Sciatic nerve (tissue), 2 donors: Measurements from ENCODE around the gene CERK. TPM values are rescaled to one million over a fixed set of nuclear protein-coding genes. Genes with fewer than 3 reads are reported as not detected.

Experiments
- ATAC-seq: fragments of 200-7000 bp; cut with Tn5 transposase; one replicate; pipeline ENCODE4 v1.9.1; 2020; ENCODE audit warnings: mild to moderate bottlenecking, moderate library complexity
- DNase-seq: peaks from one replicate; pipeline ENCODE4 v3.0.0-alpha.2; 2020; ENCODE audit warnings: low spot score
- intact Hi-C: fragments of 100-400 bp; cut with DNase I; formaldehyde crosslinking; loops from one replicate; pipeline ENCODE4 v1.14.2; 2022
- total RNA-seq: library from RNA; stranded (reverse); fragmentation: NEBNext Ultra II Directional; extraction: Animal tissue kit (Norgen Biotek cat#: 25700); gene quantifications from one replicate; pipeline ENCODE4 v1.2.1, GENCODE V29; 2021
- donor health status: DM: no; HTN: no; CAD: no.
- donor health status: DM: no; HTN: no; CAD: no.

CERK gene
- total RNA-seq, 1 donor from 2014 or later = 27.3 TPM

DNA sequence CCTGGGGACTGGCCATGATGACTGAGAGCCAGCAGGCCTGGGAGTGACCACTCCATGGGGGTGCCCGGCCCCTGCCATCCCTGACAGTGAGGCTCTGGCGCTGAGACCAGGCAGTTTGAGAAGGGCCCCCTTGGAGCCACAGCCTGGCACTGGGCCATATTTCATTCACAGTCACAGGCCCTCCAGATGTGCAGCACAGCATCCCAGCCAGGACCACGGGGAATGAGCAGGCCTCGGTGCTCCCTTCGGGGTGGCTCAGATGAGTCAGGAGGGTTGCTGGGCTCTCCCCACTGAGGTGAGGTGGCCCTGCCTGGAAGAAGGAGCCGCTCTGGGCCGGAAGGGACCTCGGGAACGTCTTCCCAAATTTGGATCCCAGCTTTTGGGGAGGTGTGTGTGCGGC, 64.8 kb downstream of the CERK start:
- intact Hi-C loops = no loop called here
- no peak for DNase-seq
- ATAC-seq = no peak

GRCh38 chr22:46672731-46673130, 65.3 kb downstream of the CERK start:
- intact Hi-C loops = no loop called here
- ATAC-seq (no peak), DNase-seq (no peak)

GRCh38 chr22:46671824-46672432, 66.1 kb downstream of the CERK start:
- DNase-seq (no peak), ATAC-seq (no peak)
- intact Hi-C loops = loop anchor here (2.0 kb wide), 1 partner anchor 95 kb away; no protein-coding TSS in a partner anchor

DNA sequence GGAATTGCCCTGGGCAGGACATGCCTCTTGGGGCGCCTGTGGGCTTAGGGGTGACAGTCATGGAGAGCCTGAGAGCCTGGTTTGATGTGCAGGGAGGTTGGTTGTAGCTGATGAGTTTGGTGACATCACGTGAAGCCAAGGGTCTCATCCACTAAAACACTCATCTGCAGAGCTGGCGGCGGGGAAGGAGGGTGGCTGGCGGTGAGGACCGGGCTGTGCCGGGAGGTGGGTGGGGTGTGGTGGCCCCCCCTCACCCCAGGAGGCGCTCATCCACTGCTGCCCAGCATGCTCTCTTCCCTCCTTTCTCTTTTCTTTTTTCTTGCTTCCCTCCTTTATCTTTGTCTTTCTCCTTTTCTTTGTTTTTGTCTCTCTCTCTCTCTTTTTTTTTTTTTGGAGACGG, 68.9 kb downstream of the CERK start:
- DNase-seq (no peak), ATAC-seq (no peak)
- intact Hi-C loops = no loop called here

- ATAC-seq (no peak), DNase-seq (no peak)
- intact Hi-C loops = no loop called here
Observed at GRCh38 chr22:46668116-46668515, 69.9 kb downstream of the CERK start.

DNA sequence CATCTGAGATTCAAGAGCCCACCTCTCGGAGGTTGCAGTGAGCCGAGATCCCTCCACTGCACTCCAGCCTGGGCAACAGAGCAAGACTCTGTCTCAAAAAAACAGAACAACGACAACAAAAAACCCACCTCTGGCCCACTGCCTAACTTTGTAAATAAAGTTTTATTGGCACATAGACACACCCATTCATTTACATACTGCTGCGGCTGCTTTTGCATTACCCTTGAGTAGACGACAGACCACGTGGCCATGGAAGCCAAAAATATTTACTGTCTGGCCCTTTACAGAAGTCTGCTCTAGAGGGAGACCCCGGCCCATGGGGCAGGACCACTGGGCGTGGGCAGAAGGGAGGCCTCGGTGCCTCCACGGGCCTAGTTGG, 70.8 kb downstream of the CERK start:
- ATAC-seq = no peak
- no peak for DNase-seq
- intact Hi-C loops = no loop called here

DNA sequence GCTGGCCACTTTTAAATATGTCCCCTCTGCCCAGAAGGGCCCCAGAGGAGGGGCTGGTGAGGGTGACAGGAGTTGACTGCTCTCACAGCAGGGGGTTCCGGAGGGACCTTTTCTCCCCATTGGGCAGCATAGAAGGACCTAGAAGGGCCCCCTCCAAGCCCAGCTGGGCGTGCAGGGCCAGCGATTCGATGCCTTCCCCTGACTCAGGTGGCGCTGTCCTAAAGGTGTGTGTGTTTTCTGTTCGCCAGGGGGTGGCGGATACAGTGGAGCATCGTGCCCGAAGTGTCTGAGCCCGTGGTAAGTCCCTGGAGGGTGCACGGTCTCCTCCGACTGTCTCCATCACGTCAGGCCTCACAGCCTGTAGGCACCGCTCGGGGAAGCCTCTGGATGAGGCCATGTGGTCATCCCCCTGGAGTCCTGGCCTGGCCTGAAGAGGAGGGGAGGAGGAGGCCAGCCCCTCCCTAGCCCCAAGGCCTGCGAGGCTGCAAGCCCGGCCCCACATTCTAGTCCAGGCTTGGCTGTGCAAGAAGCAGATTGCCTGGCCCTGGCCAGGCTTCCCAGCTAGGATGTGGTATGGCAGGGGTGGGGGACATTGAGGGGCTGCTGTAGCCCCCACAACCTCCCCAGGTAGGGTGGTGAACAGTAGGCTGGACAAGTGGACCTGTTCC, 71.3 kb downstream of the CERK start:
- DNase-seq = no peak
- no peak for ATAC-seq
- intact Hi-C loops = no loop called here

- intact Hi-C loops = no loop called here
Observed at GRCh38 chr22:46665751-46666280, 72.2 kb downstream of the CERK start.

GRCh38 chr22:46665151-46665695, 72.8 kb downstream of the CERK start:
- ATAC-seq = no peak
- intact Hi-C loops = no loop called here
- no peak for DNase-seq

More at GRCh38 chr22:46665751-46666280, 72.2 kb downstream of the CERK start:
- ATAC-seq (no peak), DNase-seq (no peak)

DNA sequence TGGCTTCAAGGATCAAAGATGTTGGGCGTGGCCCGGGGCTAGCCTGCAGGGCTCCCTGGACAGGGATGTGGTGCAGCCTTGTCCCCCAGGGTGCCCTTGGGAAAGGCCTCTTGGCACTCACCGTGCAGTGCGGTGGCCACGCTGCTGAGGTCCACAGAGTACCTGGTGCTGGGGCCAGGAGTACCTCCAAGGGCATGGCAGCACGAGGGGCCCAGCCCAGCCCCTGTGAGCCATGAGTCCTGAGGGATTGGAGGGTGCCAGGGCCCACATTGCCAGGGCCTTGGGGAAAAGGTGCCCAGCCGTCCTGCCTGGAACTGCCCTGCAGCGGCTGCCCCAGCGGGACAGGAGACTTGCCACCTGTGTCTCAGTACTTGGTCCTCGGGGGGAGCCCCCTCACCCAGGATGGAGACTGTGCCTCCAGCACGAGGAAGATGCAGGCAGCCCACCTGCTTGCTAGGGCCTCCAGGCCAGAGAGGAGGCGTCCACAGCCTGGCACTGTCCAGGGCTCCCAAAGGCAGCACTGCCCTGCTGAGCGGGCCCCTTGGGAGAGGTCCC, 73.7 kb downstream of the CERK start:
- DNase-seq = no peak
- intact Hi-C loops = no loop called here
- ATAC-seq = no peak

DNA sequence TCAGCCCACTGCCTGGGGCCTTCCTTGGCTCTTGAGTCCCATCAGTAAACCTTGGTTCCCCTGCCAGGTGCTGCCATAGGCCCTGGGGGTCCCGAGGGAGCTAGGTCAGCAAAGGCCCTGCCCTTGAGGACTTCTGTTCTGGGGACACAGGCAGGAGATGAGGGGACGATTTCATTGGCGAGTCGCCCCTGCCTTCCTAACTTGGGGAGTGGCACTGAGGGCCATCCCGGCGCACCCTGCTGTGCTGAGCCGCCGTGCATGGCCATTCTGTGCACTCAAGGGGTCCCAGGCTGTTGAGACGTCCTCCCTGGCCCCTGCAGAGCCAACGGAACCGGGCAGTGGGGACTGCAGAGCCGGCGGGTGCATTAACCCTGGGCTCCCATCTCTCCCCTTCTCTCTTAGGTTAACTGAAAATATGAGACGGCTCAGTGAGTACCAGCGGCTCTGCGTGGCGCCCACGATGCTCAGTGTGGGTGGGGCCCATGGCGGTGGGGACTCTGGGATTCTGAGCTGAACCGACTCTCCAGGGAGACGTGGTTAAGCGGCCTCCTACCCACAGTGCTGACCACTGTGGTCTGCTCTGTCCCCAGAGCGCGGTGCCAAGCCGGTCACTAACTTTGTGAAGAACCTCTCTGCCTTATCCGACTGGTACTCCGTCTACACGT, 74.5 kb downstream of the CERK start:
- intact Hi-C loops = no loop called here
- DNase-seq (no peak), ATAC-seq (no peak)

DNA sequence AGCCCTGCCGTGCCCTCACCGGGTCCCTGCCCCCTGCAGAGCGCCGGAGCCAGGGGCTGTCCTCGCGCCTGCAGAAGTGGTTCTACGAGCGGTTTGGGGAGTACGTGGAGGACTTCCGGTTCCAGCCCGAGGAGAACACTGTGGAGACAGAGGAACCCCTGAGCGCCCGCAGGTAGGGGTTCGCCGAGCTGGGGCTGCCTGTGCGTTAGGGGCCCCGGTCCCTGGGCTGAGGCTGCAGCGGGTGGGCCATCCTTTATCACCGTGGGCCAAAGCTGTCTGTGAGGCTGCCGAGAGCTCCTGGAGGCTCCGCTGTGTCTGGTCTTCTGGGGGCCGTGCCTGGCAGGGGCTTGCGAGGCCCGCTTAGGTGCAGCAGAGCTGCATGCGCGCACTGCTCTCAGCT, 75.1 kb downstream of the CERK start:
- intact Hi-C loops = no loop called here
- ATAC-seq = no peak
- DNase-seq = no peak

DNA sequence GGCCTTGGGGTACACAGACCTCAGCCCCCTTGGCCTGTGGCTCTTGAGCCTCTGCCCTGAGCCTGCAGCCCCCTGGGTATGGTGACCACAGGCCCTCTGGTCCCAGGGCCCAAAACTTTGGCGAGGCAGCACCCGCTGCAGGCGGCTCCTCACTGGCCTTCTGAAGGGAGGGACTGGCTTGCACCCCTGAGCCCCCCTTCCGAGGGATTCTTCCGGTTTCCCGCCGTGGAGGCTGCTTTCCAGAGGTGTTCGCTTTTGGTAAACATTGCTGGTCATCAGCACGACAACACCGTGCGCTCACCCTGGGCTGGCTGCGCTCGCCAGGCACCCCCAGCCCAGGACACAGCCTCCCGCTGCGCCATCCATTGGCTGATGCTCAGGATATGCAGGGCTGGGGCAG, 75.8 kb downstream of the CERK start:
- no peak for DNase-seq
- intact Hi-C loops = no loop called here
- ATAC-seq = no peak

GRCh38 chr22:46661221-46661851, 76.7 kb downstream of the CERK start:
- DNase-seq (no peak), ATAC-seq (no peak)
- intact Hi-C loops = no loop called here

- DNase-seq (no peak), ATAC-seq (no peak)
- intact Hi-C loops = no loop called here
Observed at GRCh38 chr22:46660604-46661201, 77.3 kb downstream of the CERK start.

DNA sequence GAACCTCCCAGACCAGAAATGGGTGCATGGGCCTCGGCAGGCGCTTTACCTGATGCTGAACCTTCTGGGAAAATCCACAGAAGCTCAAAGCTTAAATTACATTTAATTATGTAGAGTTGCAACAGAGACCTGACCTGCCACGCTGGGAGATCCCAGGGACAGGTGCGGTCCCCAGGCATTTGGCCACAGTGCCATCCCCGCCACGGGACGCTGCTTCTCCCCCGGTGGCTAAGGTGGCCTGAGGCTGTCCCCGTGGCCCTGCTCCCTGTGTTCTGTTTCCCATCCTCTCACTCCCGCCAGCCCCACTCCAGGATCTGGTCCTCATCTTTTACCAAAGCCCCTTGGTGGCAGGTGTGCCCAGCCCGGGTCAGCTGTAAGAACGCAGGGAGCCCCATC, 78.3 kb downstream of the CERK start:
- no peak for DNase-seq
- intact Hi-C loops = no loop called here
- no peak for ATAC-seq

- no peak for DNase-seq
- intact Hi-C loops = no loop called here
- ATAC-seq = no peak
Observed at GRCh38 chr22:46659059-46659790, 78.8 kb downstream of the CERK start.
